HFFc6 (cell line): ENCODE data around the gene STK10. TPM values are rescaled to one million over a fixed set of nuclear protein-coding genes. Genes with fewer than 3 reads are reported as not detected.
A peak's percentile ranks its signal among the peaks of the same experiment; 100 is the strongest.

Source experiments
- DNase-seq: peaks from one replicate; pipeline ENCODE4 v3.0.0-alpha.2; 2018
- H3K27ac Mint-ChIP-seq: 2 replicates; pipeline ENCODE4 v1.8.0; 2020; ENCODE audit warnings: mild to moderate bottlenecking, mixed read lengths
- H3K27me3 Mint-ChIP-seq: 2 replicates; pipeline ENCODE4 v1.8.0; 2021; ENCODE audit warnings: mild to moderate bottlenecking, moderate library complexity, mixed read lengths; ENCODE audit not compliant: insufficient read depth
- H3K36me3 Mint-ChIP-seq: 2 replicates; pipeline ENCODE4 v1.8.0; 2021; ENCODE audit warnings: low read depth, mixed read lengths
- H3K4me1 Mint-ChIP-seq: 2 replicates; pipeline ENCODE4 v1.8.0; 2020; ENCODE audit warnings: low read depth, mixed read lengths
- H3K4me3 Mint-ChIP-seq: 2 replicates; pipeline ENCODE4 v1.8.0; 2020; ENCODE audit warnings: mild to moderate bottlenecking, moderate library complexity, mixed read lengths
- H3K9me3 Mint-ChIP-seq: 2 replicates; pipeline ENCODE4 v1.8.0; 2020; ENCODE audit warnings: mild to moderate bottlenecking, mixed read lengths
- long read RNA-seq: library from polyadenylated mRNA; unstranded; transcript quantifications from one replicate; pipeline ENCODE4 v2.0.0, GENCODE V29; 2019
- total RNA-seq, 6 experiments: library from RNA; stranded (reverse); fragmentation: NEBNext Ultra II Directional; extraction: Animal tissue kit (Norgen Biotek cat#: 25700); gene quantifications; 2 replicates in 1 of 6; 3 replicates in 5 of 6; pipeline ENCODE4 v1.2.3, GENCODE V29; 2021
- TF ChIP-seq, protein P1 (sequence below): fragments of 200-600 bp; sonication (generic); IDR thresholded peaks from 2 replicates; pipeline ENCODE4 v1.5.0; 2021; ENCODE audit warnings: antibody characterized with exemption, mild to moderate bottlenecking

Gene STK10
- 10 to 100 TPM; 39.8 to 51.6 (median 47.5) TPM for total RNA-seq
- long read RNA-seq, full-length matches to known transcripts, result 14 of 29 reads
- long read RNA-seq, partial matches to known transcripts, result 5 of 29 reads
- long read RNA-seq, other reads (novel, unspliced or antisense), result 10 of 29 reads

DNA sequence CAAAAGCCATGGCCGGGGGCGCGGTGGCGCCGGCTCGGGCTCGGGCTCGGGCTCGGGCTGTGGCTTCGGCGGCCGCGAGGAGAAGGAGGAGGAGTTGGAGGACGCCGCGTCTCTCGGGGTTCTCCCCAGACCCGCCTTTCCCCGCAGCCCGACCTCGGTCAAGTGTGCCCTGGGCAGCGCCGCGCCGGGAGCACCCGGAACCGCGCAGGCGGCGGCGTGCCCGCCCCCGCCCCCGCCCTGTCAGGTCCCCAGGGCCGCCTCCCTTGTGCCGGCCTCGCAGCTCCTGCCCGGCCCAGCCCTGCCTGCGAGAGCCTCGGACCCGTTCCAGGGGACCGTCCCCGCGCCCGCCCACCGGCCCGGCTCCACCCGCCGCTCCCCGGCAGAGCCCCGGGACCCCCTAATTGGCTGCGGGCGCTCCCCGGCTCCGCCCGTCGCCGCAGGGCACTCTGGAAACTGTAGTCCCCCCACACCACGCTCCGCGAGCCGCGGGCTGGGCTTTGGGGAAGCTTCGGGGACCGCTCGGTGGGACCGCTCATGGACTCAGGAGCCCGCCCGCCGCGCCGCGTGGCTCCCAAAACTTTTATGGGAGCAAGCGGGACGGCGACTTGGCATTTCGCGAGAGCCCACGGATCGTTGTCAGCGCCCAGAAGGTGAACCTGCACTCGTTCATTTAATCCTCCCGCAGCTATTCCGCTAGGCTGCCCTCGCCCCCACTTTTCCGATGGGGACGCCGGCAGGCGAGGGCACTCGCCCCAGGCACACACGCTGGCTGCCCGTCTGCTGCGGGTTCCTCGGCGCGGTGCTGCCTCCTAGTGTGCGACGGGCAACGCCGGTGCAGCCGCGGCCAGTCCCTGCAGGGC lies at the start of gene STK10:
Gene STK10 (minus strand): TSS at position 192 of the 860 bp plus-strand sequence. CDS start 182 bp downstream, at position 10.
- H3K9me3 Mint-ChIP-seq, result no peaks in the 10 kb centered on the region
- H3K4me1 Mint-ChIP-seq, result peaks cover 31% of the 10 kb centered on the region
- H3K27me3 Mint-ChIP-seq, result peaks cover 2% of the 10 kb centered on the region; the same call in 1 of the 2 replicates
- H3K27ac Mint-ChIP-seq, result peak within 1 kb of the TSS; percentile 93
- peak within 1 kb of the TSS; percentile 98 for H3K4me3 Mint-ChIP-seq
- peaks cover 8% of the 10 kb centered on the region; the same call in 1 of the 2 replicates for H3K36me3 Mint-ChIP-seq
- DNase-seq, result peak; percentile 90
- TF ChIP-seq, protein P1, sequence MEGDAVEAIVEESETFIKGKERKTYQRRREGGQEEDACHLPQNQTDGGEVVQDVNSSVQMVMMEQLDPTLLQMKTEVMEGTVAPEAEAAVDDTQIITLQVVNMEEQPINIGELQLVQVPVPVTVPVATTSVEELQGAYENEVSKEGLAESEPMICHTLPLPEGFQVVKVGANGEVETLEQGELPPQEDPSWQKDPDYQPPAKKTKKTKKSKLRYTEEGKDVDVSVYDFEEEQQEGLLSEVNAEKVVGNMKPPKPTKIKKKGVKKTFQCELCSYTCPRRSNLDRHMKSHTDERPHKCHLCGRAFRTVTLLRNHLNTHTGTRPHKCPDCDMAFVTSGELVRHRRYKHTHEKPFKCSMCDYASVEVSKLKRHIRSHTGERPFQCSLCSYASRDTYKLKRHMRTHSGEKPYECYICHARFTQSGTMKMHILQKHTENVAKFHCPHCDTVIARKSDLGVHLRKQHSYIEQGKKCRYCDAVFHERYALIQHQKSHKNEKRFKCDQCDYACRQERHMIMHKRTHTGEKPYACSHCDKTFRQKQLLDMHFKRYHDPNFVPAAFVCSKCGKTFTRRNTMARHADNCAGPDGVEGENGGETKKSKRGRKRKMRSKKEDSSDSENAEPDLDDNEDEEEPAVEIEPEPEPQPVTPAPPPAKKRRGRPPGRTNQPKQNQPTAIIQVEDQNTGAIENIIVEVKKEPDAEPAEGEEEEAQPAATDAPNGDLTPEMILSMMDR, result peak; percentile 90

DNA sequence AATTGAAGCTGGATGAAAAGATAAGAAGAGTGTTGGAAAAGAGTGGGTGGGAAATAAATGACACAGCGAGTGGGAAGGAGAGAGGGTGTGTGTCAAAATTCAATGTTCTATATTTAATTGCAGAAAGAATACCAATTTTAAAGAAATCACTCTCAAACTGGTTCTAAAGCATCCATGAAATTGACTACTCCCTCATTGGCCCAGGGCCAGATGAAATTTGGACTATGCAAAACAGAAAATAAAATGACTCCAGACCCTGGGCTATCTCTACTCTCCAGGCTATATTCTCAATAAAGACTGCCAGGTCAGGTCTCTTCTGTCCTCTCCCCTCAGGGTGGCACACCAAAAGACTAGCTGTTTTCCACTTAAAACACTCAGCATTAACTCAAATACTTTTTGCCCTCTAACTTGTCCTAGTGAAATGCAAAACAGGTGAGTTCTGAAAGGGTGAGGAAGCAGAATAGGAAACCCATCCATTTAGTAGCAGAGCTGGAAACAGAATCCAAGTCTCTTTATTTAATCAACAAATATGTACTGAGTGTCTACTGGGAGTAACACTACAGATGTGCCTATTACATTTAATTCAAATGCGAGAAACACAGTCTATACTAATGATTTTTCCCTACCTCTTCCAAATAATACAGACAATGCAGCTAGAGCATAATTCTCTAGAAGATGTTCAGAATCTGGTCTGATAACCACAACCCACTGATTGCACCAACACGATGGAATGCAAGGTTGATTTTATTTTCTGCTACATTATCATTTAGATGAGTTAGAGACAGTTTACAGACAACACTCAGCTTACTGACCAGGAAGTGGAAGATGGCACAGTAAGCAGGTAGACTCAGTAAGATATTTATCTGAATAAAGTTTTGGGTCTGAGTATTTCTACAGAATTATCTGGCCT lies 48.1 kb upstream of the STK10 start:
- H3K4me1 Mint-ChIP-seq, result peaks cover 41% of the 10 kb centered on the region
- H3K4me3 Mint-ChIP-seq, result no peak overlapping the region; the same call in 1 of the 2 replicates
- H3K36me3 Mint-ChIP-seq, result peaks cover 19% of the 10 kb centered on the region; the same call in 1 of the 2 replicates
- H3K9me3 Mint-ChIP-seq, result no peaks in the 10 kb centered on the region
- DNase-seq, result no peak
- no peaks in the 10 kb centered on the region; the same call in 1 of the 2 replicates for H3K27me3 Mint-ChIP-seq
- peak overlapping the region; percentile 49 for H3K27ac Mint-ChIP-seq
- TF ChIP-seq, protein P1, result no peak

DNA sequence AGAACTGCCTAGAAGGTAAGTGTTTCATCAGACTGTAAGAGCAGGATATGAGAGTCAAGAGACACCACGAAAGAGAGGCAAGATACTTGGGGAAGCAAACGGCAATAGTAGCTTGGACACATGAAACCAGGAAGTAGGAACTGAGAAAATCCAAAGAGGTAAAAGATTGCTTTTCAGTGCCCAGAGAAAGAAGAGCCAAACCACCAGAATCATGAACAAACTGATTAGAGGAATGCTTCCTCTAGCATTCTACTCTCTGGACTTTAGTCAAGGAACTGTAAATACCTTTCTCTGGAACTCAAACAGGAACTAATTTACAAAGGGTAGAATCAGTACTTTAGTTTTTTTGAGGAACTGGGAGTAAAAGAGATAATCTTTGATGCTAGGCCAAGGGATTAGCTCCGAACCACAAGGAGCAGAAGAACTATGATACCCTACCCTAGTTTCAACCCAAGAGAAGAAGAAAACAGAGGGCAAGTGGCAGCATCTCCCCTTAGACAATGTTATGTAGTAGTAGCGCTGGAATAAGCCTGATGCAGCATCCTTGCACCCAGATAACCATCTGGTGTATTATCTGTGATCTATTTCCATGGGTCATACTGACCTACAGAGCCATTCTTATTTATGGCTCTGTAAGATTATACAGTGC lies 47.2 kb upstream of the STK10 start:
- peaks cover 41% of the 10 kb centered on the region for H3K4me1 Mint-ChIP-seq

DNA sequence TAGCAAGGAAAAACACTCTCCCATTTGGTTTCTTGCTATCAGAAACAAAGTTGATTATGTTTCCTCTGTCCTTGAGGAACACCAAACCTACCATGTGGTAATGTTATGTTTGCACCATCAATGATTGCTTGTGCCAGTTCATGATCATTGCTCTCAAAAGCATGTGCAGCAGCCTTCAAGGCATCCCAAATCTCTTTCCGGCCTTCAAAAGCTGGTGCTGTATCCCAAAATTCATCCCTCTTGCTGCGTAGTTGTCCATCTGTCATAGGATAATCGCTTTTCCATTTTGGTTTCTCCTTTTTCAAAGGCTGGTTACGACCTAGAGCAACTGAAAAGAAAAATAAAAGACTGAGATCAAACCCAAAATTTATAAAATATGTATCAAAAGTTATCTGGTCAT lies 46.0 kb upstream of the STK10 start:
- H3K4me3 Mint-ChIP-seq, result no peak overlapping the region
- TF ChIP-seq, protein P1, result no peak
- H3K4me1 Mint-ChIP-seq, result peaks cover 41% of the 10 kb centered on the region
- H3K9me3 Mint-ChIP-seq, result no peaks in the 10 kb centered on the region
- H3K27ac Mint-ChIP-seq, result no peak overlapping the region
- no peak for DNase-seq
- no peaks in the 10 kb centered on the region for H3K27me3 Mint-ChIP-seq
- H3K36me3 Mint-ChIP-seq, result peaks cover 19% of the 10 kb centered on the region; the same call in 1 of the 2 replicates

More for the DNA sequence above, 47.2 kb upstream of the STK10 start:
- no peak for DNase-seq
- Mint-ChIP-seq H3K36me3 (peaks cover 19% of the 10 kb centered on the region; the same call in 1 of the 2 replicates), H3K27me3 (no peaks in the 10 kb centered on the region; the same call in 1 of the 2 replicates), H3K4me3 (no peak overlapping the region; the same call in 1 of the 2 replicates), H3K9me3 (no peaks in the 10 kb centered on the region), H3K27ac (peak overlapping the region; percentile 49)
- TF ChIP-seq, protein P1, result no peak

- Mint-ChIP-seq H3K9me3 (no peaks in the 10 kb centered on the region), H3K4me1 (peaks cover 4% of the 10 kb centered on the region), H3K27ac (no peak overlapping the region), H3K27me3 (no peaks in the 10 kb centered on the region), H3K4me3 (no peak overlapping the region), H3K36me3 (peaks cover 19% of the 10 kb centered on the region; the same call in 1 of the 2 replicates)
- DNase-seq, result no peak
- TF ChIP-seq, protein P1, result no peak
These were observed 41.9 kb upstream of the STK10 start for GRCh38 chr5:172229904-172230303.
